UCSD-AML1 (cell line): ENCODE measurements around the gene PTGDR2.
A peak's percentile ranks its signal among the peaks of the same experiment; 100 is the strongest.

Experiments
- DNase-seq: peaks from one replicate; lab custom pipeline; 2025; ENCODE audit not compliant: unreplicated experiment; lab: John Stamatoyannopoulos, UW

PTGDR2 gene

GRCh38 chr11:60813324-60813723, 42.4 kb downstream of the PTGDR2 start:
- DNase-seq: peak; percentile 17

- DNase-seq: peak; percentile 60
These were observed 45.2 kb downstream of the PTGDR2 start for GRCh38 chr11:60810569-60810968.

- DNase-seq: no peak
These were observed 45.6 kb downstream of the PTGDR2 start for GRCh38 chr11:60810151-60810550.

GRCh38 chr11:60809691-60810090, 46.1 kb downstream of the PTGDR2 start:
- DNase-seq: no peak

- DNase-seq: no peak
These were observed 46.5 kb downstream of the PTGDR2 start for GRCh38 chr11:60809249-60809648.

GRCh38 chr11:60803273-60803936, 52.3 kb downstream of the PTGDR2 start:
- no peak for DNase-seq

GRCh38 chr11:60801194-60801593, 54.6 kb downstream of the PTGDR2 start:
- no peak for DNase-seq
